Measurements from ENCODE around the gene CEP85L. TPM values are rescaled to one million over a fixed set of nuclear protein-coding genes. Genes with fewer than 3 reads are reported as not detected.
A peak's percentile ranks its signal among the peaks of the same experiment; 100 is the strongest.

CEP85L gene
- total and polyA plus RNA-seq, 2 of the 13 experiments (the other 11 are each of a cell fraction or from before 2014, with no cell fraction given) = 0.44 to 1.7 TPM

- peak; percentile 88 for TF ChIP-seq ZNF18 (CRISPR knock-in tag; IDR thresholded peaks at IDR 0.05; ENCODE audit: insufficient replicate concordance)
- TF ChIP-seq ZBTB4 (CRISPR knock-in tag; IDR thresholded peaks at IDR 0.05; ENCODE audit: borderline replicate concordance) = no peak
- TF ChIP-seq CCDC6 (CRISPR knock-in tag; IDR thresholded peaks at IDR 0.05) = 0 out of 2 replicates have a peak, but pooled peaks have one; percentile 42
- no peak for TF ChIP-seq FOSL2 (CRISPR knock-in tag; IDR thresholded peaks at IDR 0.05)
- no peak for TF ChIP-seq UBTF (CRISPR knock-in tag; IDR thresholded peaks at IDR 0.05)
- no peak for TF ChIP-seq HOXA7 (CRISPR knock-in tag; IDR thresholded peaks at IDR 0.05)
- TF ChIP-seq ATF7-NPFF (CRISPR knock-in tag; IDR thresholded peaks at IDR 0.05; ENCODE audit: low read depth) = no peak
- no peak for TF ChIP-seq ZNF782 (CRISPR knock-in tag; IDR thresholded peaks at IDR 0.05; ENCODE audit: borderline replicate concordance)
- no peak for TF ChIP-seq CAMTA2 (CRISPR knock-in tag; IDR thresholded peaks at IDR 0.05; ENCODE audit: borderline replicate concordance)
- TF ChIP-seq ZNF44 (CRISPR knock-in tag; IDR thresholded peaks at IDR 0.05) = no peak
- no peak for TF ChIP-seq ZNF17 (CRISPR knock-in tag; IDR thresholded peaks at IDR 0.05)
- no peak for TF ChIP-seq ARID5B (CRISPR knock-in tag; IDR thresholded peaks at IDR 0.05)
- TF ChIP-seq ZNF432 (CRISPR knock-in tag; IDR thresholded peaks at IDR 0.05; ENCODE audit: borderline replicate concordance) = no peak
- TF ChIP-seq TOPORS (CRISPR knock-in tag; IDR thresholded peaks at IDR 0.05) = no peak
- TF ChIP-seq KAT7 (CRISPR knock-in tag; IDR thresholded peaks at IDR 0.05; ENCODE audit: borderline replicate concordance) = no peak
- TF ChIP-seq NFATC3 (CRISPR knock-in tag; IDR thresholded peaks at IDR 0.05) = no peak
- TF ChIP-seq ZNF616 (CRISPR knock-in tag; IDR thresholded peaks at IDR 0.05; ENCODE audit: low read depth) = no peak
These were observed 659 bp downstream of the CEP85L start (continued) for GRCh38 chr6:118650582-118651281.

Data from HepG2 (cell line).